H1 (cell line): ENCODE results near the gene LPP.

Source experiments
- CHD1 ChIP-seq: IDR thresholded peaks from 2 replicates; pipeline ENCODE4 v1.6.1; 2012; ENCODE audit warnings: low read depth, low read length, improper control_type of control experiment
- CREB1 ChIP-seq: IDR thresholded peaks from 2 replicates; pipeline ENCODE4 v1.6.1; 2012; ENCODE audit warnings: inconsistent platforms
- CTCF ChIP-seq, 3 experiments: IDR thresholded peaks; 1 replicate in 2 of 3; 2 replicates in 1 of 3; pipeline versions ENCODE4 v1.5.1 to v1.6.1; 2011; ENCODE audit warnings: low read length in 3 of 3, mild to moderate bottlenecking in 3 of 3, inconsistent platforms in 2 of 3, low read depth in 1 of 3, moderate library complexity in 1 of 3; ENCODE audit not compliant: insufficient read depth in 1 of 3; ENCODE audit errors: control extremely low read depth in 1 of 3
- EP300 ChIP-seq, 2 experiments: IDR thresholded peaks; 1 replicate in 1 of 2; 2 replicates in 1 of 2; pipeline ENCODE4 v1.6.1; 2011 to 2012; ENCODE audit warnings: low read depth in 2 of 2, low read length in 2 of 2, mild to moderate bottlenecking in 2 of 2, borderline replicate concordance in 1 of 2, inconsistent platforms in 1 of 2, moderate library complexity in 1 of 2
- EZH2 ChIP-seq: fragments of 200-600 bp; sonication (generic); IDR thresholded peaks from 2 replicates; pipeline ENCODE4 v1.7.1; 2012; ENCODE audit warnings: low read depth, mild to moderate bottlenecking, moderate library complexity, low read length, inconsistent platforms; ENCODE audit not compliant: severe bottlenecking
- POLR2A ChIP-seq, 2 experiments: IDR thresholded peaks; 1 replicate in 1 of 2; 2 replicates in 1 of 2; pipeline ENCODE4 v1.6.1; 2011; ENCODE audit warnings: low read depth in 2 of 2, low read length in 2 of 2, mild to moderate bottlenecking in 2 of 2; ENCODE audit errors: control extremely low read depth in 1 of 2
- POLR2AphosphoS5 ChIP-seq: IDR thresholded peaks from 2 replicates; pipeline ENCODE4 v1.6.1; 2011; ENCODE audit warnings: low read depth, low read length
- SP4 ChIP-seq: IDR thresholded peaks from 2 replicates; pipeline ENCODE4 v1.6.1; 2012; ENCODE audit warnings: low read length, inconsistent platforms
- TAF1 ChIP-seq: IDR thresholded peaks from 2 replicates; pipeline ENCODE4 v1.6.1; 2011; ENCODE audit warnings: mild to moderate bottlenecking, low read depth, low read length
- TEAD4 ChIP-seq: IDR thresholded peaks from 2 replicates; pipeline ENCODE4 v1.6.1; 2012; ENCODE audit warnings: low read depth, low read length, inconsistent platforms, mixed read lengths

- TF ChIP-seq SP4 (no peak), CTCF (IDR thresholded peaks at IDR 0.05; ENCODE audit: control extremely low read depth in 1 of 3, insufficient read depth in 1 of 3, low read depth in 1 of 3, low read length in 3 of 3) (no peak), CHD1 (no peak), CREB1 (no peak), EZH2 (no peak), POLR2AphosphoS5 (no peak), TAF1 (no peak), EP300 (IDR thresholded peaks at IDR 0.05; ENCODE audit: borderline replicate concordance in 1 of 2, low read depth in 2 of 2, low read length in 2 of 2) (no peak), POLR2A (IDR thresholded peaks at IDR 0.05; ENCODE audit: control extremely low read depth in 1 of 2, low read depth in 2 of 2, low read length in 2 of 2) (no peak), TEAD4 (no peak)
Observed at GRCh38 chr3:188505911-188506310, 352.0 kb downstream of the LPP start.
